Measurements from ENCODE around the gene CD79B. TPM values are rescaled to one million over a fixed set of nuclear protein-coding genes. Genes with fewer than 3 reads are reported as not detected.

Gene CD79B
- total and polyA plus RNA-seq, 10 of the 15 experiments (the other 5 are each of a cell fraction or from before 2014, with no cell fraction given): 17.5 to 148 (median 79.1) TPM

GRCh38 chr17:63929860-63930766 lies 2.0 kb downstream of the CD79B start:
- ChIA-PET RAD21 (ENCODE audit: unreplicated experiment) (interaction anchor here (0.8 to 9.0 kb wide), 8 partner anchors 10 to 203 kb away, joined by 3 to 130 read pairs (median 5); partner anchors contain the start of gene ICAM2), CTCF (interaction anchor here (0.5 to 8.7 kb wide), 9 partner anchors 10 to 375 kb away, joined by 3 to 153 read pairs (median 4); partner anchors contain the start of gene GH1), POLR2A (interaction anchor here (0.5 to 5.9 kb wide), 8 partner anchors 8 to 240 kb away, joined by 3 to 68 read pairs (median 6); partner anchors contain the start of gene ICAM2), SMC1A (ENCODE audit: uncharacterized antibody, unreplicated experiment) (interaction anchor here (1.4 to 9.0 kb wide), 5 partner anchors 9 to 204 kb away, joined by 4 to 111 read pairs (median 6); partner anchors contain the start of genes GH1 and ICAM2)
- TF ChIP-seq NFIC (IDR thresholded peaks at IDR 0.05; ENCODE audit: low read depth, low read length) (no peak), TCF12 (IDR thresholded peaks at IDR 0.05; ENCODE audit: low read depth, low read length) (no peak), POLR2A (IDR thresholded peaks at IDR 0.05; ENCODE audit: low read depth, low read length) (0 out of 2 replicates have a peak, but pooled peaks have one; percentile 5), NKRF (conservative IDR thresholded peaks at IDR 0.05) (0 out of 2 replicates have a peak, but pooled peaks have one; percentile 19), YBX1 (IDR thresholded peaks at IDR 0.05) (no peak), SREBF2 (IDR thresholded peaks at IDR 0.05; ENCODE audit: low read length) (no peak), CBX5 (IDR thresholded peaks at IDR 0.05; ENCODE audit: low read depth) (no peak), ZNF592 (IDR thresholded peaks at IDR 0.05) (no peak)
- in situ Hi-C loops (cut with MboI) (no loop called here), intact Hi-C loops (cut with micrococcal nuclease; ENCODE audit: unreplicated experiment) (no loop called here)
- DNase-seq (ENCODE audit: low read depth, low spot score) (no peak), ATAC-seq (no peak), FAIRE-seq (no peak)
- no TSS peak for BruUV-seq (replicated peaks)
- WGBS (ENCODE audit: insufficient coverage, insufficient replicate concordance, low lambda C conversion rate, missing lambda C conversion rate): 75% methylated on average over 24 of the region's 24 CpGs
- Histone ChIP-seq H4K20me1 (ENCODE audit: control insufficient read depth, insufficient read depth) (no peaks in the 10 kb centered on the region), H3K9ac (ENCODE audit: control insufficient read depth, insufficient read depth, low read length) (peak overlapping the region; percentile 86), H3K4me1 (ENCODE audit: control insufficient read depth, insufficient read depth, low read length) (peaks cover 53% of the 10 kb centered on the region), H3K4me3 (peak overlapping the region; percentile 98), H3K27me3 (replicated peaks in 1 of 2; ENCODE audit: control insufficient read depth in 2 of 2, insufficient read depth in 2 of 2, low read length in 1 of 2) (no peaks in the 10 kb centered on the region), H3K36me3 (ENCODE audit: control insufficient read depth in 2 of 2, insufficient read depth in 2 of 2, low read length in 1 of 2) (peaks cover 7 to 11% of the 10 kb centered on the region in 2 experiments; a peak in 2 of 4 replicates), H3K27ac (ENCODE audit: control insufficient read depth, insufficient read depth) (peak overlapping the region; percentile 13; the same call in 1 of the 2 replicates), H3K4me2 (ENCODE audit: control insufficient read depth, insufficient read depth) (peak overlapping the region; percentile 98), H3K79me2 (ENCODE audit: control insufficient read depth, insufficient read depth, low read length) (peaks cover 32% of the 10 kb centered on the region), H2AFZ (ENCODE audit: control insufficient read depth, low read depth, low read length) (no peak overlapping the region), H3K9me3 (replicated peaks; ENCODE audit: control insufficient read depth, insufficient read depth, low read length) (no peaks in the 10 kb centered on the region)

Data from GM12878 (cell line).